Mesothelial cell of epicardium (in vitro differentiated cells): ENCODE data around the gene PPP1R13L. TPM values are rescaled to one million over a fixed set of nuclear protein-coding genes. Genes with fewer than 3 reads are reported as not detected.

Experiments used
- DNase-seq, 2 experiments: peaks; one replicate each; pipeline ENCODE4 v3.0.0; 2021; ENCODE audit warnings: low spot score in 2 of 2; ENCODE audit not compliant: unreplicated experiment in 2 of 2
- H3K27ac Mint-ChIP-seq: 2 replicates; pipeline ENCODE4 v1.8.0; 2021; ENCODE audit warnings: mixed read lengths
- H3K27me3 Mint-ChIP-seq: 2 replicates; pipeline ENCODE4 v1.8.0; 2021; ENCODE audit warnings: low read depth, mixed read lengths
- H3K36me3 Mint-ChIP-seq: 2 replicates; pipeline ENCODE4 v1.8.0; 2021; ENCODE audit warnings: mixed read lengths
- H3K4me1 Mint-ChIP-seq: 2 replicates; pipeline ENCODE4 v1.8.0; 2021; ENCODE audit warnings: mixed read lengths
- H3K4me3 Mint-ChIP-seq: 2 replicates; pipeline ENCODE4 v1.8.0; 2021; ENCODE audit warnings: mild to moderate bottlenecking, moderate library complexity, mixed read lengths
- H3K9me3 Mint-ChIP-seq: 2 replicates; pipeline ENCODE4 v1.8.0; 2021; ENCODE audit warnings: mixed read lengths
- total RNA-seq: library from RNA; stranded (reverse); gene quantifications from 3 replicates; pipeline ENCODE4 v1.2.1, GENCODE V29; 2021
- TF ChIP-seq, protein P1 (sequence below): fragments of 200-600 bp; sonication (generic); IDR thresholded peaks from one replicate; pipeline ENCODE4 v1.5.0; 2021; ENCODE audit warnings: antibody characterized with exemption; ENCODE audit not compliant: unreplicated experiment

PPP1R13L gene
- total RNA-seq, 1 donor from 2014 or later = 64.0 TPM

- Mint-ChIP-seq H3K36me3 (peaks cover 22% of the 10 kb centered on the region), H3K27ac (no peak overlapping the region), H3K9me3 (no peaks in the 10 kb centered on the region), H3K4me3 (no peak overlapping the region), H3K27me3 (no peaks in the 10 kb centered on the region), H3K4me1 (no peaks in the 10 kb centered on the region)
- TF ChIP-seq, protein P1, sequence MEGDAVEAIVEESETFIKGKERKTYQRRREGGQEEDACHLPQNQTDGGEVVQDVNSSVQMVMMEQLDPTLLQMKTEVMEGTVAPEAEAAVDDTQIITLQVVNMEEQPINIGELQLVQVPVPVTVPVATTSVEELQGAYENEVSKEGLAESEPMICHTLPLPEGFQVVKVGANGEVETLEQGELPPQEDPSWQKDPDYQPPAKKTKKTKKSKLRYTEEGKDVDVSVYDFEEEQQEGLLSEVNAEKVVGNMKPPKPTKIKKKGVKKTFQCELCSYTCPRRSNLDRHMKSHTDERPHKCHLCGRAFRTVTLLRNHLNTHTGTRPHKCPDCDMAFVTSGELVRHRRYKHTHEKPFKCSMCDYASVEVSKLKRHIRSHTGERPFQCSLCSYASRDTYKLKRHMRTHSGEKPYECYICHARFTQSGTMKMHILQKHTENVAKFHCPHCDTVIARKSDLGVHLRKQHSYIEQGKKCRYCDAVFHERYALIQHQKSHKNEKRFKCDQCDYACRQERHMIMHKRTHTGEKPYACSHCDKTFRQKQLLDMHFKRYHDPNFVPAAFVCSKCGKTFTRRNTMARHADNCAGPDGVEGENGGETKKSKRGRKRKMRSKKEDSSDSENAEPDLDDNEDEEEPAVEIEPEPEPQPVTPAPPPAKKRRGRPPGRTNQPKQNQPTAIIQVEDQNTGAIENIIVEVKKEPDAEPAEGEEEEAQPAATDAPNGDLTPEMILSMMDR = no peak
- no peak for DNase-seq
Observed at GRCh38 chr19:45362291-45362690, 42.6 kb downstream of the PPP1R13L start.

DNA sequence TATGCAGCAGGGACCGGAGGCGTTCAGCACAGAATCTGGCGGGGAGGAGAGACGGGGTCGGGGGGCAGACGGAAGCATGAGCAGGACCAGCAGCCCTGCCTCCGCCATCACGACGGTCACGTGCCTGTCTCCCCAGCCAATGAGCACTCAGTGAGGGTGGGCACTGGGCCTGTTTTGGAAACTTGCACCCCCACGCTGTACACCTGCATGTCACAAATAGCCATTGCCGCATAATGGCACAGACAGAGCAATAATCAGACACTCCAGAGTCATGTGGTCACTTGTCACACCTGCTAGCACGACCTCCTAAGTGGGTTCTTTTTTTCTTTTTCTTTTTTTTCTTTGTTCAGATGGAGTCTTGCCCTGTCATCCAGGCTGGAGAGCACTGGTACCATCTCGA lies 43.3 kb downstream of the PPP1R13L start:
- Mint-ChIP-seq H3K36me3 (peaks cover 26% of the 10 kb centered on the region), H3K4me3 (no peak overlapping the region), H3K4me1 (no peaks in the 10 kb centered on the region), H3K27ac (no peak overlapping the region), H3K27me3 (no peaks in the 10 kb centered on the region), H3K9me3 (no peaks in the 10 kb centered on the region)
- TF ChIP-seq, protein P1 = no peak
- DNase-seq = no peak

DNA sequence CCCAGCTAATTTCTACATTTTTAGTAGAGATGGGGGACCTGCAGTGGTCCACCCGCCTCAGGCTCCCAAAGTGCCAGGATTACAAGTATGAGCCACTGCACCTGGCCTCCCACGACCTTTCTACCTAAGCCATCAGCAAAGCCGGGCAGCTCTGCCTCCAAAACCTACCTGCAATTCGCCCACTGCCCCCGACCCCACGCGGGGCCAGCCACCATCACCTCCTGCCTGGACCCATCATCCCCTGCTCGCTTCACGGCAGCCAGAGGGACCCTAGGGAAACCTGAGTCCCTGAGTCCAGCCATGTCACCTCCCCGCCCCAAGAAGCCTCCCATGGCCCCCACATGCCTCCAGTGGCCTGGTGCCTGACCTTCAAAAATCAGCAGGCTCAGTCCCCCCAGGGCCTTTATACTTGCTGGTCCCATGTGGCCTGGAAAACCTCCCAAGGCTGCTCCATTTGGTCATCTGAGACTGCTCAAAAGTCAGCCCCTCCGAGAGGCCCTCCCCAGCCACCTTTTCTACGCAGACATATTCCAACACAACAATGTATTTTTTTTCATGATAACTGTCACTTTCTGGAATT lies 46.6 kb downstream of the PPP1R13L start:
- Mint-ChIP-seq H3K4me3 (no peak overlapping the region), H3K36me3 (peaks cover 39% of the 10 kb centered on the region), H3K4me1 (no peaks in the 10 kb centered on the region), H3K27ac (peak overlapping the region; percentile 30), H3K27me3 (no peaks in the 10 kb centered on the region), H3K9me3 (no peaks in the 10 kb centered on the region)
- TF ChIP-seq, protein P1 = no peak
- DNase-seq = no peak

- Mint-ChIP-seq H3K4me1 (no peaks in the 10 kb centered on the region), H3K36me3 (peaks cover 40% of the 10 kb centered on the region), H3K27ac (no peak overlapping the region), H3K4me3 (no peak overlapping the region), H3K27me3 (no peaks in the 10 kb centered on the region), H3K9me3 (no peaks in the 10 kb centered on the region)
- TF ChIP-seq, protein P1 = no peak
- DNase-seq = no peak
Observed at GRCh38 chr19:45357445-45357783, 47.5 kb downstream of the PPP1R13L start.

- no peaks in the 10 kb centered on the region for H3K4me1 Mint-ChIP-seq
- H3K36me3 Mint-ChIP-seq = peaks cover 40% of the 10 kb centered on the region
- no peaks in the 10 kb centered on the region for H3K27me3 Mint-ChIP-seq
- no peak overlapping the region for H3K27ac Mint-ChIP-seq
- DNase-seq = no peak
- TF ChIP-seq, protein P1 = no peak
- H3K9me3 Mint-ChIP-seq = no peaks in the 10 kb centered on the region
- no peak overlapping the region for H3K4me3 Mint-ChIP-seq
Observed at GRCh38 chr19:45356760-45357444, 48.0 kb downstream of the PPP1R13L start.

GRCh38 chr19:45355910-45356309 lies 49.0 kb downstream of the PPP1R13L start:
- peaks cover 31% of the 10 kb centered on the region for H3K36me3 Mint-ChIP-seq
- no peaks in the 10 kb centered on the region for H3K4me1 Mint-ChIP-seq
- TF ChIP-seq, protein P1 = no peak
- H3K27me3 Mint-ChIP-seq = no peaks in the 10 kb centered on the region
- no peaks in the 10 kb centered on the region for H3K9me3 Mint-ChIP-seq
- no peak overlapping the region for H3K4me3 Mint-ChIP-seq
- no peak overlapping the region for H3K27ac Mint-ChIP-seq
- no peak for DNase-seq
